GM19043 (cell line): ENCODE data around the gene RNF14.

Source experiments
- ATAC-seq: cut with Tn5 transposase; IDR thresholded peaks from one replicate; pipeline ENCODE4 v1.9.1; 2021; ENCODE audit warnings: low read depth; ENCODE audit not compliant: unreplicated experiment

Gene RNF14

GRCh38 chr5:141947316-141947715 is 21.6 kb upstream of the RNF14 start:
- no peak for ATAC-seq

- ATAC-seq: no peak
These were observed 20.1 kb upstream of the RNF14 start for GRCh38 chr5:141948812-141949211.

GRCh38 chr5:141949511-141949910 is 19.4 kb upstream of the RNF14 start:
- ATAC-seq: no peak

- ATAC-seq: no peak
These were observed 18.5 kb upstream of the RNF14 start for GRCh38 chr5:141950207-141951005.

- peak; percentile 84 for ATAC-seq
These were observed 17.5 kb upstream of the RNF14 start for GRCh38 chr5:141951332-141951781.

- ATAC-seq: no peak
These were observed 16.9 kb upstream of the RNF14 start for GRCh38 chr5:141952020-141952419.

GRCh38 chr5:141954194-141954593 is 14.7 kb upstream of the RNF14 start:
- ATAC-seq: no peak

GRCh38 chr5:141957367-141957996 is 11.4 kb upstream of the RNF14 start:
- ATAC-seq: no peak

- no peak for ATAC-seq
These were observed 10.8 kb upstream of the RNF14 start, which contains the start of gene PCDH12 for GRCh38 chr5:141958113-141958512. Gene PCDH12, minus strand, starts transcription at chr5:141958202. Its CDS starts 351 bp downstream, at chr5:141957851.

GRCh38 chr5:141958546-141959172 is 10.2 kb upstream of the RNF14 start:
- ATAC-seq: no peak

- ATAC-seq: no peak
These were observed 8.9 kb upstream of the RNF14 start for GRCh38 chr5:141960018-141960417.

GRCh38 chr5:141960449-141961323 is 8.2 kb upstream of the RNF14 start:
- peak; percentile 95 for ATAC-seq

GRCh38 chr5:141961466-141961865 is 7.4 kb upstream of the RNF14 start:
- no peak for ATAC-seq

GRCh38 chr5:141963701-141964100 is 5.2 kb upstream of the RNF14 start:
- no peak for ATAC-seq

- no peak for ATAC-seq
These were observed 3.8 kb upstream of the RNF14 start for GRCh38 chr5:141965071-141965470.

GRCh38 chr5:141966275-141966962 is 2.5 kb upstream of the RNF14 start:
- no peak for ATAC-seq

- ATAC-seq: no peak
These were observed 2.0 kb upstream of the RNF14 start for GRCh38 chr5:141966963-141967333.

GRCh38 chr5:141969783-141970771 is 1.2 kb downstream of the RNF14 start:
- ATAC-seq: peak; percentile 53
